Calu3 (cell line): Measurements from ENCODE around the gene TBX20. TPM values are rescaled to one million over a fixed set of nuclear protein-coding genes. Genes with fewer than 3 reads are reported as not detected.
"Not testable (repeated sequence)": the region's sequence is repeated elsewhere in the genome, so short reads cannot be mapped to it uniquely, and the experiment has no call there.

ENCODE experiments used
- BruUV-seq: library from RNA; stranded (reverse); fragments of 400-500 nt; replicated peaks from 2 replicates; lab custom pipeline; 2021; lab: Mats Ljungman, UMichigan
- CTCF ChIA-PET: fragments of 300-600 bp; sonication (Branson Sonifier 250); formaldehyde crosslinking; loops from one replicate; lab custom pipeline; 2022; ENCODE audit warnings: antibody characterized with exemption; lab: Charles Lee
- DNase-seq: peaks from one replicate; pipeline ENCODE4 v3.0.0; 2022
- H3K27ac Mint-ChIP-seq: one replicate; pipeline ENCODE4 v1.8.0; 2022; ENCODE audit warnings: mixed read lengths; ENCODE audit not compliant: unreplicated experiment
- H3K27me3 Mint-ChIP-seq: one replicate; pipeline ENCODE4 v1.8.0; 2022; ENCODE audit warnings: mixed read lengths; ENCODE audit not compliant: unreplicated experiment
- H3K36me3 Mint-ChIP-seq: one replicate; pipeline ENCODE4 v1.8.0; 2022; ENCODE audit warnings: mild to moderate bottlenecking, moderate library complexity, mixed read lengths; ENCODE audit not compliant: insufficient read depth, unreplicated experiment
- H3K4me1 Mint-ChIP-seq: one replicate; pipeline ENCODE4 v1.8.0; 2022; ENCODE audit warnings: mild to moderate bottlenecking, low read depth, mixed read lengths; ENCODE audit not compliant: unreplicated experiment
- H3K4me3 Mint-ChIP-seq: one replicate; pipeline ENCODE4 v1.8.0; 2022; ENCODE audit warnings: mild to moderate bottlenecking, low read depth, moderate library complexity, mixed read lengths; ENCODE audit not compliant: unreplicated experiment
- H3K9me3 Mint-ChIP-seq: one replicate; pipeline ENCODE4 v1.8.0; 2022; ENCODE audit warnings: low read depth, mixed read lengths; ENCODE audit not compliant: unreplicated experiment
- CTCF ChIP-seq: fragments of 200-600 bp; IDR thresholded peaks from one replicate; pipeline ENCODE4 v1.8.0; 2022; ENCODE audit warnings: antibody characterized with exemption; ENCODE audit not compliant: unreplicated experiment
- intact Hi-C: fragments of 100-400 bp; cut with micrococcal nuclease; formaldehyde crosslinking; loops from one replicate; pipeline ENCODE4 v1.10.0; 2022; ENCODE audit not compliant: unreplicated experiment
- total RNA-seq: library from RNA; stranded (reverse); gene quantifications from 2 replicates; pipeline ENCODE4 v1.2.3, GENCODE V29; 2022

Gene TBX20
- total RNA-seq, 1 experiment from 2014 or later: 3.4 TPM

GRCh38 chr7:35248576-35249536 is 5.0 kb downstream of the TBX20 start:
- no peak for TF ChIP-seq CTCF
- no TSS peak for BruUV-seq
- CTCF ChIA-PET: interaction anchor here (0.5 kb wide), 1 partner anchor 33 kb away, joined by 9 read pairs; no protein-coding TSS in a partner anchor
- no peak for DNase-seq
- intact Hi-C loops: no loop called here
- Mint-ChIP-seq H3K27me3 (peaks cover 57% of the 10 kb centered on the region), H3K4me1 (peaks cover 19% of the 10 kb centered on the region), H3K4me3 (no peak overlapping the region), H3K27ac (no peak overlapping the region), H3K36me3 (peaks cover 3% of the 10 kb centered on the region), H3K9me3 (no peaks in the 10 kb centered on the region)

- CTCF ChIA-PET: interaction anchor here (0.6 to 0.7 kb wide), 2 partner anchors 78 to 201 kb away, joined by 3 to 4 read pairs; no protein-coding TSS in a partner anchor
These were observed 7.1 kb downstream of the TBX20 start for GRCh38 chr7:35246819-35247218.

GRCh38 chr7:35241884-35242283 is 12.0 kb downstream of the TBX20 start:
- H3K27me3 Mint-ChIP-seq: no peaks in the 10 kb centered on the region
- no TSS peak for BruUV-seq
- no peak for DNase-seq
- CTCF ChIA-PET: no interaction called here
- no peaks in the 10 kb centered on the region for H3K4me1 Mint-ChIP-seq
- H3K9me3 Mint-ChIP-seq: no peaks in the 10 kb centered on the region
- intact Hi-C loops: no loop called here
- no peaks in the 10 kb centered on the region for H3K36me3 Mint-ChIP-seq
- no peak overlapping the region for H3K4me3 Mint-ChIP-seq
- no peak overlapping the region for H3K27ac Mint-ChIP-seq
- no peak for TF ChIP-seq CTCF

More at GRCh38 chr7:35246819-35247218, 7.1 kb downstream of the TBX20 start:
- Mint-ChIP-seq H3K4me3 (no peak overlapping the region), H3K27me3 (peaks cover 40% of the 10 kb centered on the region), H3K27ac (no peak overlapping the region), H3K4me1 (peaks cover 14% of the 10 kb centered on the region), H3K9me3 (no peaks in the 10 kb centered on the region), H3K36me3 (no peaks in the 10 kb centered on the region)
- no peak for TF ChIP-seq CTCF
- intact Hi-C loops: no loop called here
- no TSS peak for BruUV-seq
- no peak for DNase-seq

GRCh38 chr7:35241436-35241835 is 12.5 kb downstream of the TBX20 start:
- H3K27ac Mint-ChIP-seq: no peak overlapping the region
- intact Hi-C loops: no loop called here

GRCh38 chr7:35241008-35241407 is 12.9 kb downstream of the TBX20 start:
- H3K36me3 Mint-ChIP-seq, intact Hi-C loops, H3K27me3 Mint-ChIP-seq, CTCF ChIA-PET, BruUV-seq, DNase-seq, H3K9me3 Mint-ChIP-seq, H3K27ac Mint-ChIP-seq, H3K4me3 Mint-ChIP-seq, H3K4me1 Mint-ChIP-seq: not testable (repeated sequence)

More at GRCh38 chr7:35241436-35241835, 12.5 kb downstream of the TBX20 start:
- DNase-seq: no peak
- CTCF ChIA-PET: no interaction called here
- H3K4me3 Mint-ChIP-seq: no peak overlapping the region
- no TSS peak for BruUV-seq
- no peaks in the 10 kb centered on the region for H3K36me3 Mint-ChIP-seq
- no peak for TF ChIP-seq CTCF
- H3K4me1 Mint-ChIP-seq: no peaks in the 10 kb centered on the region
- H3K27me3 Mint-ChIP-seq: no peaks in the 10 kb centered on the region
- H3K9me3 Mint-ChIP-seq: no peaks in the 10 kb centered on the region

- H3K4me3 Mint-ChIP-seq, CTCF ChIA-PET, H3K4me1 Mint-ChIP-seq, H3K27ac Mint-ChIP-seq, H3K36me3 Mint-ChIP-seq, H3K9me3 Mint-ChIP-seq, BruUV-seq, DNase-seq, H3K27me3 Mint-ChIP-seq, intact Hi-C loops: not testable (repeated sequence)
These were observed 15.4 kb downstream of the TBX20 start for GRCh38 chr7:35238456-35238855.
